GM12878 (cell line): ENCODE results near the gene RDH12. TPM values are rescaled to one million over a fixed set of nuclear protein-coding genes. Genes with fewer than 3 reads are reported as not detected.

Source experiments
- ATF2 ChIP-seq: IDR thresholded peaks from 2 replicates; pipeline ENCODE4 v1.6.1; 2012; ENCODE audit warnings: low read length, inconsistent platforms
- ATF7 ChIP-seq: fragments of 450-650 bp; IDR thresholded peaks from 2 replicates; pipeline ENCODE4 v1.6.1; 2016; ENCODE audit warnings: low read depth, mild to moderate bottlenecking
- BACH1 ChIP-seq: fragments of 450-650 bp; IDR thresholded peaks from 2 replicates; pipeline ENCODE4 v1.6.1; 2017; ENCODE audit warnings: mild to moderate bottlenecking, borderline replicate concordance
- CBX5 ChIP-seq: sonication (generic); IDR thresholded peaks from 2 replicates; pipeline ENCODE4 v1.6.1; 2016; ENCODE audit warnings: low read depth, moderate library complexity, mild to moderate bottlenecking, inconsistent platforms
- CREM ChIP-seq: IDR thresholded peaks from 2 replicates; pipeline ENCODE4 v1.6.1; 2014; ENCODE audit warnings: antibody characterized with exemption, low read depth
- DPF2 ChIP-seq: fragments of 450-650 bp; IDR thresholded peaks from 2 replicates; pipeline ENCODE4 v1.6.1; 2017; ENCODE audit warnings: mild to moderate bottlenecking
- EED ChIP-seq: sonication (generic); IDR thresholded peaks from 2 replicates; pipeline ENCODE4 v1.6.1; 2016; ENCODE audit warnings: antibody characterized with exemption, low read depth
- HDGF ChIP-seq: fragments of 450-650 bp; IDR thresholded peaks from 2 replicates; pipeline ENCODE4 v1.6.1; 2016; ENCODE audit warnings: antibody characterized with exemption
- IKZF1 ChIP-seq: fragments of 450-650 bp; conservative IDR thresholded peaks from 2 replicates; pipeline ENCODE4 v1.6.1; 2017; ENCODE audit warnings: antibody characterized with exemption, mild to moderate bottlenecking
- IRF4 ChIP-seq: IDR thresholded peaks from 2 replicates; pipeline ENCODE4 v1.6.1; 2011; ENCODE audit warnings: low read depth, low read length
- JUND ChIP-seq: IDR thresholded peaks from 2 replicates; pipeline ENCODE4 v1.6.1; 2012; ENCODE audit warnings: low read depth, mild to moderate bottlenecking, low read length, improper control_type of control experiment, moderate library complexity
- MEF2B ChIP-seq: fragments of 450-650 bp; IDR thresholded peaks from 2 replicates; pipeline ENCODE4 v1.6.1; 2018; ENCODE audit warnings: mild to moderate bottlenecking, moderate library complexity; ENCODE audit not compliant: partially characterized antibody, poor library complexity, severe bottlenecking
- MTA3 ChIP-seq: IDR thresholded peaks from 2 replicates; pipeline ENCODE4 v1.6.1; 2012; ENCODE audit warnings: low read length, inconsistent platforms, borderline replicate concordance
- NFIC ChIP-seq: IDR thresholded peaks from 2 replicates; pipeline ENCODE4 v1.6.1; 2012; ENCODE audit warnings: low read depth, mild to moderate bottlenecking, inconsistent platforms, low read length, moderate library complexity
- NFXL1 ChIP-seq: fragments of 450-650 bp; IDR thresholded peaks from 2 replicates; pipeline ENCODE4 v1.6.1; 2017; ENCODE audit warnings: antibody characterized with exemption, mild to moderate bottlenecking, borderline replicate concordance
- RCOR1 ChIP-seq: conservative IDR thresholded peaks from 2 replicates; pipeline ENCODE4 v1.6.1; 2012; ENCODE audit warnings: low read depth, low read length, improper control_type of control experiment
- RELB ChIP-seq: fragments of 450-650 bp; IDR thresholded peaks from 2 replicates; pipeline ENCODE4 v1.6.1; 2017; ENCODE audit warnings: low read depth, mild to moderate bottlenecking, moderate library complexity
- ZNF217 ChIP-seq: fragments of 450-650 bp; IDR thresholded peaks from 2 replicates; pipeline ENCODE4 v1.6.1; 2017; ENCODE audit warnings: antibody characterized with exemption, mild to moderate bottlenecking
- ZNF687 ChIP-seq: fragments of 450-650 bp; IDR thresholded peaks from 2 replicates; pipeline ENCODE4 v1.6.1; 2017; ENCODE audit warnings: mild to moderate bottlenecking, moderate library complexity
- polyA plus RNA-seq, 11 experiments: library from polyadenylated mRNA; depleted of rRNA in 4 of 11; unstranded in 6 of 11; stranded (reverse) in 5 of 11; fragments of >200 nt; fragmentation: Nextera tagmentation in 4 of 11; fragmentation: Illumina TruSeq in 1 of 11; extraction: Ambion mirVana in 4 of 11; extraction: Trizol in 1 of 11; gene quantifications; 1 replicate in 1 of 11; 2 replicates in 10 of 11; pipeline versions ENCODE4 v1.2.1 to v1.2.3, GENCODE V29; 2011 to 2016; ENCODE audit warnings: inconsistent platforms in 2 of 11, missing spikeins in 2 of 11, low read depth in 1 of 11
- total RNA-seq, 4 experiments: library from RNA; depleted of rRNA in 3 of 4; stranded (reverse); fragments of >200 nt in 3 of 4; fragmentation: Illumina TruSeq in 1 of 4; extraction: Trizol in 1 of 4; gene quantifications; 2 replicates each; pipeline versions ENCODE4 v1.2.1 to v1.2.3, GENCODE V29; 2013 to 2021
- TF ChIP-seq, protein P1 (sequence below), 3 experiments: IDR thresholded peaks in 2 of 3; conservative IDR thresholded peaks in 1 of 3; 2 replicates each; pipeline ENCODE4 v1.5.1; 2011; ENCODE audit warnings: low read depth in 3 of 3, low read length in 3 of 3, mild to moderate bottlenecking in 3 of 3, control low read depth in 2 of 3, moderate library complexity in 2 of 3, inconsistent platforms in 1 of 3, mixed read lengths in 1 of 3; ENCODE audit not compliant: control insufficient read depth in 2 of 3, insufficient read depth in 1 of 3; ENCODE audit errors: extremely low read depth in 1 of 3
- TF ChIP-seq, protein P2 (sequence below): IDR thresholded peaks from 2 replicates; pipeline ENCODE4 v1.6.1; 2011; ENCODE audit warnings: borderline replicate concordance, low read depth, mild to moderate bottlenecking, moderate library complexity, low read length; ENCODE audit not compliant: insufficient read depth, poor library complexity, severe bottlenecking

RDH12 gene
- total and polyA plus RNA-seq, 10 of the 15 experiments (the other 5 are each of a cell fraction or from before 2014, with no cell fraction given) = not detected

GRCh38 chr14:67680121-67680602 is 21.5 kb upstream of the RDH12 start (continued):
- TF ChIP-seq RELB (peak; percentile 75), MTA3 (peak; percentile 77; the same call in 1 of the 2 replicates), HDGF (no peak), DPF2 (peak; percentile 93), ATF2 (peak; percentile 72), EED (peak; percentile 62; the same call in 1 of the 2 replicates), IKZF1 (peak; percentile 85), ZNF687 (no peak), BACH1 (peak; percentile 31; the same call in 1 of the 2 replicates), JUND (peak; percentile 97), IRF4 (peak; percentile 99), RCOR1 (0 out of 2 replicates have a peak, but pooled peaks have one; percentile 71), CBX5 (peak; percentile 67; the same call in 1 of the 2 replicates), ATF7 (peak; percentile 86), MEF2B (peak; percentile 45), NFIC (peak; percentile 82), CREM (peak; percentile 49; the same call in 1 of the 2 replicates), ZNF217 (no peak; the same call in 1 of the 2 replicates), NFXL1 (no peak)
- TF ChIP-seq, protein P1, sequence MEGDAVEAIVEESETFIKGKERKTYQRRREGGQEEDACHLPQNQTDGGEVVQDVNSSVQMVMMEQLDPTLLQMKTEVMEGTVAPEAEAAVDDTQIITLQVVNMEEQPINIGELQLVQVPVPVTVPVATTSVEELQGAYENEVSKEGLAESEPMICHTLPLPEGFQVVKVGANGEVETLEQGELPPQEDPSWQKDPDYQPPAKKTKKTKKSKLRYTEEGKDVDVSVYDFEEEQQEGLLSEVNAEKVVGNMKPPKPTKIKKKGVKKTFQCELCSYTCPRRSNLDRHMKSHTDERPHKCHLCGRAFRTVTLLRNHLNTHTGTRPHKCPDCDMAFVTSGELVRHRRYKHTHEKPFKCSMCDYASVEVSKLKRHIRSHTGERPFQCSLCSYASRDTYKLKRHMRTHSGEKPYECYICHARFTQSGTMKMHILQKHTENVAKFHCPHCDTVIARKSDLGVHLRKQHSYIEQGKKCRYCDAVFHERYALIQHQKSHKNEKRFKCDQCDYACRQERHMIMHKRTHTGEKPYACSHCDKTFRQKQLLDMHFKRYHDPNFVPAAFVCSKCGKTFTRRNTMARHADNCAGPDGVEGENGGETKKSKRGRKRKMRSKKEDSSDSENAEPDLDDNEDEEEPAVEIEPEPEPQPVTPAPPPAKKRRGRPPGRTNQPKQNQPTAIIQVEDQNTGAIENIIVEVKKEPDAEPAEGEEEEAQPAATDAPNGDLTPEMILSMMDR (IDR thresholded peaks at IDR 0.05 in 2 of 3, conservative IDR thresholded peaks at IDR 0.05 in 1 of 3; ENCODE audit: control insufficient read depth in 2 of 3, extremely low read depth in 1 of 3, insufficient read depth in 1 of 3, low read depth in 3 of 3, low read length in 3 of 3) = no peak
- TF ChIP-seq, protein P2, sequence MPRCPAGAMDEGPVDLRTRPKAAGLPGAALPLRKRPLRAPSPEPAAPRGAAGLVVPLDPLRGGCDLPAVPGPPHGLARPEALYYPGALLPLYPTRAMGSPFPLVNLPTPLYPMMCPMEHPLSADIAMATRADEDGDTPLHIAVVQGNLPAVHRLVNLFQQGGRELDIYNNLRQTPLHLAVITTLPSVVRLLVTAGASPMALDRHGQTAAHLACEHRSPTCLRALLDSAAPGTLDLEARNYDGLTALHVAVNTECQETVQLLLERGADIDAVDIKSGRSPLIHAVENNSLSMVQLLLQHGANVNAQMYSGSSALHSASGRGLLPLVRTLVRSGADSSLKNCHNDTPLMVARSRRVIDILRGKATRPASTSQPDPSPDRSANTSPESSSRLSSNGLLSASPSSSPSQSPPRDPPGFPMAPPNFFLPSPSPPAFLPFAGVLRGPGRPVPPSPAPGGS = peak; percentile 30
